Fibroblast of the conjunctiva (primary cell): ENCODE data around the gene NTN4.
A peak's percentile ranks its signal among the peaks of the same experiment; 100 is the strongest.
"Not testable (repeated sequence)": the region's sequence is repeated elsewhere in the genome, so short reads cannot be mapped to it uniquely, and the experiment has no call there.

Experiments used
- DNase-seq: peaks from one replicate; pipeline ENCODE4 v3.0.0-alpha.2; 2010; ENCODE audit warnings: low read depth

The NTN4 gene

DNA sequence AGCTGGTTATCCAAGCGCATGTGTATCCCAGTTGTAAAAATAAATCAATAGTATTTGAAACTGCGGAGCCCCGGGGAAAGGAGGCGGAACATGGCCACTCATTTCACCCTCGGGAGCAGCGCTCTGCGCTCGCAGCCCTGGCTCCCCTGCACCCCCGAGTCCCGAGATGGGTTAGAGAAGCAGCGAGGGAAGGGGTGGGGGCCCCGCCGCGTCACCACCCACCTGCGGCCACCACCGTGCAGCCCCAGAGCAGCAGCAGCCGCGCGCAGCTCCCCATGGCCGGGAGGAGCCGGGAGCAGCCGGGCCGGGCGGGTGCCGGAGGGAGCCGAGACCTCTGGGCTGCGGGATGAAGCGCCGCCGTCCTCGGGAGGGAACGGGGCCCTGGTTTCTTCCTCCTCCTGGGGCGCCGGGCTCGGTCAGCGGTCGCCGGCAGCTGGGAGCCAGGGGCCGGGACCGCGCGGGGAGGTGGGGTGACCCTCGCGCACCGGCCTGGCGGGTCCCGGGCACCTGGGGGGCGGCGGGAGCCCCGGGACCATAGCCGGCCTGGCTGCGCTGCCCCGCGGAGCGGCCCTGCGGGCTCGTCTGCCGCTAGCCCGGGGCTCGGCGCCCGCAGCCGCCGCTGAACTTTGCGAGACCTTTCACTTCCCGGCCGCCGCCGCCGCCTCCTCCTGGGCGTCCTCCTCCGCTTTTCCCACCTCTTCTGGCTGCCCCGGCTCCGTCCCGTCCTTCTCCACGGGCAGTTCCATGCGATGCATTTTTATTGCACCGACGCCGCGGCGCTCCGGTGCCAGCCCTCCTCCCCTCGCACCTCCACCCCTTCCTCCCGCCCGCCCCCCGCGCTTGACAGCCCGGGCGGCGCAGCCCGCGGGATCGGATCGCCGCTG is at the start of gene NTN4:
NTN4 (minus strand) TSS at position 732 of the 884 bp plus-strand sequence; CDS start at position 277, 455 bp downstream.
- no peak for DNase-seq

- peak; percentile 63 for DNase-seq
Observed at GRCh38 chr12:95838125-95838524, 47.6 kb upstream of the NTN4 start.

DNA sequence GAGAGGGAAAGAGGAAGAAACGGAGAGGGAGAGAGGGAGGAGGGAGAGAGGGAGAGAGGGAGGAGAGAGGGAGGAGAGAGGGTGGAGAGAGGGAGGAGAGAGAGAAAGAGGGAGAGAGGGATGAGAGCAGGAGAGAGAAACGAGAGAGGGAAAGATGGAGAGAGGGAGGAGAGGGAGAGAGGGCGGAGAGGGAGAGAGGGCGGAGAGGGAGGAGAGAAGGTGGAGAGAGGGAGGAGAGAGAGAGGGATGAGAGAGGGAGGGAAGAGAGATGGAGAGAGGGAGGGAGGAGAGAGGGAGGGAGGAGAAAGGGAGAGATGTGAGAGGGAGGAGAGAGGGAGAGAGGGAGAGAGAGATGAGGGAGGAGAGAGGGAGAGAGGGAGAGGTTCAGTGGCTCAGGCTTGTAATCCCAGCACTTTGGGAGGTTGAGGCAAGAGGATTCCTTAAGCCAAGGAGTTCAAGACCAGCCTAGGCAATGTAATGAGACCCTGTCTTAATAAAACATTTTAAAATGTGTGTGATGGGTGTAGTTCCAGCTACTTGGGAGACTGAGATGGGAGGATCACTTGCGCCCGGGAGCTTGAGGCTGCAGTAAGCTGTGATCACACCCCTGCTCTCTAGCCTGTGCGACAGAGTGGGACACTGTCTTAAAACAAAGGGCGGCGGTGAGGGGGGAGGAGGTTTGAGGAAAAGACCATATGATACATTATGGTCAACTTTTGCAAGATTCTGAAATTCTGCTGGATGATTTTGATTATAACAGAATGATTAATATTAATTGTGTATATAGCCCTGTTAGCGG is 46.9 kb upstream of the NTN4 start:
- DNase-seq: no peak

DNA sequence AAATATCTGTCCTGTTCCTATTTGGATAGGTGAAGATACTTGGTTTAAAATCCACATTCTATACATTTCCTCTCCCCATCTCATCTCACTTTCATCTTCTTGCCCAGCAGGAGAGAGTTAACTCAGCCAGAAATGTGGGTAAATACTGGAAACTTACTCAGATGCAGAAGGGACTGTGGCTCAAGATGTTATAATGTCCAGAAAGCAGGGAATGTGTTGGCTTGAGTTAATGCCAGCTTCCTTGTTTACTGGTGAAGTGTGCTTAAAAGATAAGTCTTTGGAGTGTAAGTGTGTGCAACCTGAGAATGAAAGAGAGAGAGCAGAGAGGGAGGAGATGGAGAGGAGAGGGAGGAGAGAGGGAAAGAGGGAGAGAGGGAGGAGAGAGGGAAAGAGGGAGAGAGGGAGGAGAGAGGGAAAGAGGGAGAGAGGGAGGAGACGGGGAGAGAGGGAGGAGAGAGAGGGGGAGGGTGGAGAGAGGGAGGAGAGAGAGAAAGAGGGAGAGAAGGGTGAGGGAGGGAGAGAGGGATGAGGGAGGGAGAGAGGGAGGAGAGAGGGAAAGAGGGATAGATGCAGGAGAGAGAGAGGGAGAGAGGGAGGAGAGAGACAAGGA is 46.2 kb upstream of the NTN4 start:
- DNase-seq: no peak

DNA sequence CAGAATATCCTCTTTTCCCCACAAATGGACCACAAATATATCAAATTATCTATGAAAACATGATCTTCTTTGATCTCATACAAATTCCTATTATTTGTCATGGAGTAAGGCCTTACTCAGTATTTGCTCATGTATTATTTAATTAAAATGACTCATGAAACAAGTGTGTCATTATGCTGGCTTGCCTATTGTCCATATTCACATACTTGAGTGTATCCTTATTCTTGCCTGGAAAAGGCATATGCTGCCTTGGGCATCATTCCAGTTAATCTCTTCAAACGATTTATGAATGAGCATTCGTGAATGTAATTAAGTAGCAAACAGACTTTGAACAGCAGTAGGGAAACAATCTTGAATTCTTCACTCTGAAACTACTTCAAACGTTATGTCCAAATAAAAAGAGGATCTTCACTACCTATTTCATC is 45.6 kb upstream of the NTN4 start:
- DNase-seq: no peak

GRCh38 chr12:95834572-95834971 is 44.0 kb upstream of the NTN4 start:
- DNase-seq: no peak

DNA sequence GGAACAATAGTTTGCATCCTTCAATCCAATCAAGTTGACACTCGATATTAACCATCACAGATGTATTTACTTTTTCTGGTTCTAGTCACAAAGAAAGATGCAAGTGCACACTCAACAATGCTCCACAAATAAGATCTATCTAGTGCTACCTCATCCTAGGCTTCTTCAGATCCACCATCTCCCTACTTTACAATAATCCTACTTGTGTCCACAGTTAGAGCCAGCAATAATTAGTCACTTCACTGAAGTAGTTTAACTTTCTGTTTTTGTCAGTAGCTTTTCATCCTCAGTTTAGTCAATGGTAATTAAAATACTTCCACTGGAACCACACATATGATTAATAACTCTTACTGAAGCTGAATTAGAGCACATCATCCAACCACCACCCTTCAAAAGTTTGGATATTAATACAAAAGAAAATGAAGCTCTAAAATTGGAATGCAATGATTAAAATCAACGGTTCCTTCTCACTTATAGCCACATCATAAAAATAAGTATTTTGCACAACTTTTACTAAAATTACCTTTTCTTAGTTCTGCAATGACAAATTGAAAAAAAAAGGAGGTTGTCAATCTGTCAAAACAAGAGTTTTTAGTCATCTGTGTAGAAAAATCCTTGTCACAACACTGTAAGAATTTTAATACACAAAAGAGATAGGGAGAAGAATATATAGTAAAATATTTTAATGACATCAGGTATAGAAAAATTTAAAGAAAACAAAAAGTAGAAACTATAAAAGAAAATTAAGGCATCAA is 39.9 kb upstream of the NTN4 start:
- DNase-seq: no peak

DNA sequence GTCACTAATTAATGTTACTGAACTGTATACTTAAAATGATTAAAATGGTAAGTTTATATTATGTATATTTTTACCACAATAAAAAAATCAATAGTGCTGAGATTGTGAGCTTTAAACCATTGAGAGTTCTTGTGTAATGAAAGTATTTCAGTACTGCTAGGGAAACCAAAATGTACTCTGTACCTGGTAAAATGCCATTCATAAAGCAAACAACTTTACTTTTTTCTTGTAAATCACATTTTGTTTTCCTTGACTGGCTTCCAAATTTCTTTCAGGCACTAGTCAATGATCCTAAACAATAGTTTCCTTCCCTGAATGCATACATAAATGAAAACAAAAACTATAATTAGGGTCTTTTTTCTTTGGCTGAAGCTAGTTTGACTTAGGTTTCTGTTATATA is 38.8 kb upstream of the NTN4 start:
- no peak for DNase-seq

- DNase-seq: no peak
Observed at GRCh38 chr12:95820096-95820703, 29.6 kb upstream of the NTN4 start.

DNA sequence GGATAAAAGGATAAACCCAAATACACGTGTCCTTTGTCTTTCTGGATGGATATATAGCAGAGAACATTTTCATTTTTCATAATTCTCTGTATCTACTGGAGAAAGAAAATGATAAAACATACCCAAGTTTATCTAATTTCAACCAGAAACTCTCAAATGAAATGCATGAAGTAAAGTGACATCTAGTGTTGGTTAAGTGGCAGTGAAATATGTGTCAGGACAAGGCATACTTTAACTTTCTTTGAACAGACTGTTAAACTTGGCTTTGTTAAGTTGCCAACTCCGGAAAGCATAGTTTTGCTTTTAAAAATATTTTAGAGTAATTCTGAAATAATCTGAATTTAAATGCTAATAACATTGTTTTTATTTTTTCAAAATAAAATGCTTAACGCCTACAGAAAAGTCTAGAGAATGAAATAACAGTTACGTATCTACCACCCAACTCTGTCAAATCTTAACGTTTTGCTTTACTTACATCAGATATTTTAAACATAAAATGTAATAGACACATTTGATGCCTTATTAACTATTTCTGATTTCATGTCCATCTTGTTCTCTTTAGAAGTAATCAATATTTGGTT is 25.2 kb upstream of the NTN4 start:
- DNase-seq: no peak

- DNase-seq: not testable (repeated sequence)
Observed at GRCh38 chr12:95812155-95812554, 21.6 kb upstream of the NTN4 start.

DNA sequence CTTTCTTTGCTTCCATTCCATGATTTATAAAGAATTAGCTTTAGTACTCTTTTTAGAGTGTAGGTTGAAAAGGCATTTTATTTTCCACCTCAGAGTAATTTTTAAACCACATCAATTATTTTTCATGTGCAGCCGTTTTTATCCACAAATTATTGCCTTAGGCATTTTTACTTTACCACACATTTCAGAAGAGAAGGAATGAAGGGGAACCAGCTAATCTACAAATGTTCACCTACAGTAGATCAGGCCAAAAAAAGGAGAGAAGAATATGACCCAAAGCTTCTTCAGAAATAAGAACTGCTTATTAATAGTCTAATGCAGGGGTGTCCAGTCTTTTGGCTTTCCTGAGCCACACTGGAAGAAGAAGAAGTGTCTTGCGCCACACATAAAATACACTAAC is 19.8 kb upstream of the NTN4 start:
- DNase-seq: no peak

DNA sequence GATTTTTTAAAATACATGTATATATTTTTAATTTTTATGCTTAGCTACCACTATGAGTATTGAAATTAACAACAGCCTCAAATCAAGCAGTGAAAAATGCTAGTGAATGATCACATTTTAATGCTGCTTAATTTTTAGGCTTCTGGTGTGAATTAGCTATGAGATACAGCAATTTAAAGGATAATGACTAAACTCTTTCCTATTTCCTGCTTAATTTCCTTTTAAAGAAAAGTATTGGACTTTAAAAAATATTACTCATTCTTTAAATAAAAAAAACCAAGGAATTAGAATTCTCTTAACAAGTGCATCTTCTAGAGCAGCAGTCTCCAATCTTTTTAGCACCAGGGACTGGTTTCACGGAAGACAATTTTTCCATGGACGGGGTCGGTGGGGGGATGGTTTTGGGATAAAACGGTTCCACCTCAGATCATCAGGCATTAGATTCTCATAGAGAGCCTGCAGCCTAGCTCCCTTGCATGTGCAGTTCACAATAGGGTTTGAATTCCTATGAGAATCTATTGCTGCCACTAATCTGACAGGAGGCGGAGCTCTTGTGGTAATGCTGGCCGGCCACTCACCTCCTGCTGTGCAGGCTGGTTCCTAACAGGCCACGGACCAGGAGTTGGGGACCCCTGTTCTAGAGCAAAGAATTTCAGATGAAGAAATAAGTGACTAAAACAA is 18.6 kb upstream of the NTN4 start:
- DNase-seq: no peak

- DNase-seq: no peak
Observed at GRCh38 chr12:95808146-95808545, 17.6 kb upstream of the NTN4 start.

DNA sequence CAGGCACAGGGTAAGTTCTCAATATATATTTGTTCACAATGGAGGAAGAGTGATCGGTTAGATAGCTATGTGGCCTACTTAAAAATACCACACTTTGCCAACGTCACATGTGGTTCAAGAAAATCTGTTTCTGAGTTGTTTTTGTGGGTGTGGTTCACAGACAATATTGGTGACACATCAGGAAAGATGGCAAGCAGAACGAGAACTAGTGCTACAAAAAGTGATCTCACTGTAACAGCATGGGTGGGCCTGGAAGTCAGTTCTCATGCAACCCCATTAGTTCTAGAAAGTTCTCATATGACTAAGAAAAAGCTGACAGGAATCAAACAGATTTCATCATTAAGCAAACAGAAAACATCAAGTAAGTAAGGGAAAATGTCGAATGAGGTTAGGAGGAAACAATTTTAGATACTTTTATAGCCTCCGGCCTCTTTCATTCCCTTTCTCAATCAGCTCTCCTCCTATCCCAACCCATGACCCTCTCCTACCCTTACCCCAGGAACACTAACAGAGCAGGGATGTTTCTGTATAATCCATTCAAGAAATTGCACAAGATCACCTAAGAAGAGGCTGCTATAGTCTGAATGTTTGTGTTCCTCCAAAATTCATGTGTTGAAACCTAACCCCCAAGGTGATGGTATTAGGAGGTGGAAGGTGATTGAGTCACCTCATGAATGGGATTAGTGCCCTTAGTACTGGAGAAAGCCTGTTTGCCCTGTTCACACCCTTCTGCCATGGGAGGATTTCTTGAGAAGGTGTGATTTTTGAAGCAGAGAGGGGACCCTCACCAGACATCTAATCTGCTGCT is 15.5 kb upstream of the NTN4 start:
- DNase-seq: peak; percentile 93

DNA sequence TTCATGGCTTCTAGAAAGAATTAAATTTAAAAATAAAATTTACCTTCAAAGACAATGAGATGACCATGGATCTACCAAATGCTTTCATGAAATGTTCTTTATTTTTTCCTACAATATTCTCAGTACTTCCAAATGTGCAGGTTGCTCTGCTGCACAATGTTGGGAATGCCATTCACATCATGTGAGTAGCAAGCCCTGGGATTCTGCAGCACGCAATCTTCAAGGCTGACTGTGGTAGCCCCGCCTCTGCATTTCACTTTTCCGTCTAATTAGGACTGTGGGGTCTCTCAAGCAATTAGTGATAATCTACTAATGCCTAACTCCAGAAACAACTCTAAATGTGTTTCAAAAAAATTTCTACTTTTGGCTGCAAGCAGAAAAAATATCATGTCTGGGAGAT is 13.7 kb upstream of the NTN4 start:
- DNase-seq: no peak

GRCh38 chr12:95803817-95804216 is 13.3 kb upstream of the NTN4 start:
- DNase-seq: no peak

DNA sequence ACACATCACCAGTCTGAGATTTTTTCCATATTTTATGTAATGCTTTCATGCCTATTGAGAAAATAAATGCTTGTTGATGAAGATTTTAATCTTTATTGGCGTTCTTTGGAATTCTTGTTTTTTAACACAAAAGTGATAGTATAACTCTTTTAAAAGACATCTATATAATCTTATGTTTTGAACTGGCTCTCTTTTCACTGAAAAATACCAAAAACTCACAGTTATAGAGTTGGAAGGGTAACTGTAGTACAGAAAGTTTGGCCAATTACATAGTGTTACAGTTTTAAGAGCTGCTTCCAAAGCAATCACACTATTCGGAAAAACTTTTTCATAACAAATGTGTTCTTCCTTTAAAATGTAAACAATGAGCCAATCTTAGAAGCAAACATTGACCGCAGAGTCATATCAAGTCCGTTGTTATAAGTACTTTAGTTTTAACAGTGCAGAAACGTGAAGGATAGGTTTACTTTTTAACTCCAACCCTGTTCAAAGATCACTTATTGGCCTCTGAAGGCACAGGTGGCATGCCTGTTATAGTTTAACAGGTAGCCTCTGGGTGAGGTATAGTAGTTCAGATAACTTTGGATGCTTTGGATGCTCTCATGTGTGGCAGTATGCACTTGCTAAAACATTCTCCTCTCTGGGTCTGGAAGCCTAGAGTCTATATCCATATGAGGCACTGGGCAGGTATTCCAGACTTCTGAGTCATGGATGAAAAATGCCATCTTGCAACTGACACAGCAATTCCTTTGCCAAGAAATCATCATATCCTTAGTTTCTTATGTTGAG is 12.1 kb upstream of the NTN4 start:
- DNase-seq: peak; percentile 66

DNA sequence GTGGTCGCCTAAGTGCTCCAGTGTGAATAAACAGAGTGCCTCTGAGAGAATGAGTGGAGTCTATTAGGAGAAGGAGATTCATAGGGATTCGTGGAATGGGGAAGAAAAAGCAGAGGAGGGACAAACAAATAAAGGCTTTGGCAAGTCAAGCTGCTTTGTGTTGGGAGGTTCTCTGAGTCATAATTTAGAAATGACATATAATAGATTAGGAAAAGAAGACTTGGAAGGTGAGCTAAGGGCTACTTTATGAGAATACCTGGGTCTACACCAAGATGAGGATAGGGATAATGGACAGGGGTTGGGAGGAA is 6.4 kb upstream of the NTN4 start:
- DNase-seq: no peak
